Hepatocyte (in vitro differentiated cells): ENCODE results near the gene NID1. TPM values are rescaled to one million over a fixed set of nuclear protein-coding genes. Genes with fewer than 3 reads are reported as not detected.

Experiments
- DNase-seq: peaks from one replicate; pipeline ENCODE4 v3.0.0-alpha.2; 2016; ENCODE audit warnings: low spot score
- H2AFZ ChIP-seq: fragments of 200-600 bp; sonication (generic); 2 replicates; pipeline ENCODE4 v1.6.0; 2016; ENCODE audit warnings: antibody characterized with exemption, mild to moderate bottlenecking
- H3K27ac ChIP-seq: fragments of 200-600 bp; sonication (generic); 2 replicates; pipeline ENCODE4 v1.5.1; 2016; ENCODE audit warnings: mild to moderate bottlenecking
- H3K27me3 ChIP-seq: fragments of 200-600 bp; sonication (generic); 2 replicates; pipeline ENCODE4 v1.6.1; 2016
- H3K36me3 ChIP-seq: fragments of 200-600 bp; sonication (generic); replicated peaks from 2 replicates; pipeline ENCODE4 v1.5.1; 2016; ENCODE audit warnings: low read depth; ENCODE audit not compliant: insufficient read depth
- H3K4me1 ChIP-seq: fragments of 200-600 bp; sonication (generic); 2 replicates; pipeline ENCODE4 v1.5.1; 2016; ENCODE audit warnings: mild to moderate bottlenecking, moderate library complexity; ENCODE audit not compliant: insufficient read depth
- H3K4me2 ChIP-seq: fragments of 200-600 bp; sonication (generic); 2 replicates; pipeline ENCODE4 v1.6.0; 2016
- H3K4me3 ChIP-seq: fragments of 200-600 bp; sonication (generic); 2 replicates; pipeline ENCODE4 v1.5.1; 2016; ENCODE audit warnings: mild to moderate bottlenecking
- H3K79me2 ChIP-seq: fragments of 200-600 bp; sonication (generic); 2 replicates; pipeline ENCODE4 v1.6.0; 2017; ENCODE audit warnings: mild to moderate bottlenecking
- H3K9me2 ChIP-seq: fragments of 200-600 bp; sonication (generic); replicated peaks from 2 replicates; pipeline ENCODE4 v1.6.0; 2017; ENCODE audit warnings: mild to moderate bottlenecking; ENCODE audit not compliant: insufficient read depth
- H3K9me3 ChIP-seq: fragments of 200-600 bp; sonication (generic); 2 replicates; pipeline ENCODE4 v1.5.1; 2016; ENCODE audit warnings: low read depth, mild to moderate bottlenecking
- H4K20me1 ChIP-seq: fragments of 200-600 bp; sonication (generic); 2 replicates; pipeline ENCODE4 v1.6.0; 2016; ENCODE audit warnings: mild to moderate bottlenecking; ENCODE audit not compliant: insufficient read depth, poor library complexity, severe bottlenecking
- CTCF ChIP-seq: fragments of 200-600 bp; sonication (generic); IDR thresholded peaks from 2 replicates; pipeline ENCODE4 v1.5.1; 2016; ENCODE audit warnings: antibody characterized with exemption, mild to moderate bottlenecking; ENCODE audit not compliant: poor library complexity
- EZH2 ChIP-seq: fragments of 200-600 bp; sonication (generic); IDR thresholded peaks from 2 replicates; pipeline ENCODE4 v1.6.1; 2016; ENCODE audit warnings: antibody characterized with exemption, mild to moderate bottlenecking, borderline replicate concordance
- EZH2phosphoT487 ChIP-seq: fragments of 200-600 bp; sonication (generic); IDR thresholded peaks from one replicate; pipeline ENCODE4 v1.6.1; 2018; ENCODE audit warnings: antibody characterized with exemption, mild to moderate bottlenecking, low read depth, moderate library complexity; ENCODE audit not compliant: unreplicated experiment, severe bottlenecking
- WGBS: methylation state at CpG from one replicate; pipeline ENCODE4 v1.1.6; 2016; ENCODE audit warnings: low lambda C conversion rate; ENCODE audit errors: missing lambda C conversion rate; 5-methylcytosine and 5-hydroxymethylcytosine counted together
- polyA plus RNA-seq: library from polyadenylated mRNA; unstranded; fragments of >200 nt; fragmentation: Nextera tagmentation; extraction: Ambion mirVana; gene quantifications from 2 replicates; pipeline ENCODE4 v1.2.1, GENCODE V29; 2016
- total RNA-seq: library from RNA; depleted of rRNA; stranded (reverse); fragments of >200 nt; gene quantifications from 2 replicates; pipeline ENCODE4 v1.2.3, GENCODE V29; 2014

The NID1 gene
- total and polyA plus RNA-seq, 2 experiments from 2014 or later = 53.8 to 72.8 TPM

GRCh38 chr1:236085545-236086159 lies 20.8 kb upstream of the NID1 start:
- no peaks in the 10 kb centered on the region for H3K36me3 ChIP-seq
- WGBS = 91% methylated on average over 6 of the region's 6 CpGs
- no peaks in the 10 kb centered on the region for H4K20me1 ChIP-seq
- no peaks in the 10 kb centered on the region for H3K9me2 ChIP-seq
- DNase-seq = no peak
- no peaks in the 10 kb centered on the region for H3K79me2 ChIP-seq
- H2AFZ ChIP-seq = no peak overlapping the region
- H3K27ac ChIP-seq = no peak overlapping the region
- no peaks in the 10 kb centered on the region for H3K9me3 ChIP-seq
- no peak for TF ChIP-seq CTCF
- no peak for TF ChIP-seq EZH2phosphoT487
- no peak for TF ChIP-seq EZH2
- H3K4me3 ChIP-seq = no peak overlapping the region
- H3K4me2 ChIP-seq = no peak overlapping the region
- peaks cover 16% of the 10 kb centered on the region for H3K4me1 ChIP-seq
- no peaks in the 10 kb centered on the region for H3K27me3 ChIP-seq

GRCh38 chr1:236084386-236084730 lies 19.5 kb upstream of the NID1 start:
- H3K4me1 ChIP-seq = peaks cover 16% of the 10 kb centered on the region
- no peaks in the 10 kb centered on the region for H3K36me3 ChIP-seq
- no peaks in the 10 kb centered on the region for H3K9me3 ChIP-seq
- H3K9me2 ChIP-seq = no peaks in the 10 kb centered on the region
- DNase-seq = no peak
- TF ChIP-seq CTCF (no peak), EZH2 (peak; percentile 33)
- H3K79me2 ChIP-seq = no peaks in the 10 kb centered on the region
- H3K27me3 ChIP-seq = no peaks in the 10 kb centered on the region
- H3K4me2 ChIP-seq = peak overlapping the region; percentile 64
- H4K20me1 ChIP-seq = no peaks in the 10 kb centered on the region
- no peak overlapping the region for H2AFZ ChIP-seq
- H3K4me3 ChIP-seq = no peak overlapping the region
- H3K27ac ChIP-seq = peak overlapping the region; percentile 63
- WGBS = 85% methylated on average over 3 of the region's 3 CpGs

GRCh38 chr1:236083650-236084385 lies 18.9 kb upstream of the NID1 start:
- Histone ChIP-seq H3K27me3 (no peaks in the 10 kb centered on the region), H3K9me3 (no peaks in the 10 kb centered on the region), H3K4me1 (peaks cover 16% of the 10 kb centered on the region), H2AFZ (no peak overlapping the region), H3K36me3 (no peaks in the 10 kb centered on the region), H3K79me2 (no peaks in the 10 kb centered on the region), H3K27ac (peak overlapping the region; percentile 63), H4K20me1 (no peaks in the 10 kb centered on the region), H3K4me2 (peak overlapping the region; percentile 64), H3K9me2 (no peaks in the 10 kb centered on the region), H3K4me3 (no peak overlapping the region)
- WGBS = 35% methylated on average over 8 of the region's 8 CpGs
- TF ChIP-seq EZH2 (no peak), CTCF (no peak), EZH2phosphoT487 (no peak)
- DNase-seq = peak; percentile 57
